ENCODE data around the gene VAC14. TPM values are rescaled to one million over a fixed set of nuclear protein-coding genes. Genes with fewer than 3 reads are reported as not detected.
A peak's percentile ranks its signal among the peaks of the same experiment; 100 is the strongest.

Gene VAC14
- total RNA-seq, 1 experiment from 2014 or later: 69.2 TPM

DNA sequence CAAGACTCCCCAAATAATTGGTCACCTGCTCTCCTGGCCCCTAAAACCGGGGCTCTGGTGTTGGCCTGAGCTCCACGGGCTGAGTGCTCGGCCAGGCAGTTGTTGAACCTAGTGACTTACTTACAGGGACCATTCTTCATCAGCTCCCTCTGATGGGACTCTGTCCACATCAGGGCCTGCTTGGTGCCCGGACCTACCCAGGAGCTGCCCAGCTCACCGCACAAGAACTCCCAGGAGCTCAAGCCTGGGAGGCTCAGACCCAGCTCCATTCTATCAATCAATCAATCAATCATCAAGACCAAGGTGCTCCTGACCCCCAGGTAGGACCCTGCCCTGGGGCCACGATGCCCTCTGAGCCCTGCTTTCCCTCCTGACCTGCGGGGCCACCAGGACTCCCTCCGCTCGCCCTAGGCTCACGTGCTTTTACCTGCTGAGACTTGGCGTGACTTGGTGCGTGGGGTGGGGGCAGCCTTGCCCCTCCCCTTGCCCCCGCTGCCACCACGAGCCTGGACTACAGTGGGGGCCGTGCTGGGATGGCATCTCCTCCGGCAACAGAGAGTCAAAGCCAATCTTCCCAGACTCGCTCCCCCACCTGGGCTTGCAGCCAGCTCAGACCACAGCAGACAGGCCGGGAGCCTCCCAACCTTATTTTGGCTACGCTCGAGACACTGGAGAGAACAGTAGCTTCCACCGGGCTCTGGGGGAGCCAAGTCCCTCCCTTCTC, 138.9 kb downstream of the VAC14 start:
- in situ Hi-C loops (cut with HindIII; ENCODE audit: low sequenced_read_pairs): no loop called here
- peak; percentile 71 for DNase-seq (ENCODE audit: low spot score)

GRCh38 chr16:70661534-70661917, 139.4 kb downstream of the VAC14 start:
- DNase-seq (ENCODE audit: low spot score): no peak
- in situ Hi-C loops (cut with HindIII; ENCODE audit: low sequenced_read_pairs): no loop called here

DNA sequence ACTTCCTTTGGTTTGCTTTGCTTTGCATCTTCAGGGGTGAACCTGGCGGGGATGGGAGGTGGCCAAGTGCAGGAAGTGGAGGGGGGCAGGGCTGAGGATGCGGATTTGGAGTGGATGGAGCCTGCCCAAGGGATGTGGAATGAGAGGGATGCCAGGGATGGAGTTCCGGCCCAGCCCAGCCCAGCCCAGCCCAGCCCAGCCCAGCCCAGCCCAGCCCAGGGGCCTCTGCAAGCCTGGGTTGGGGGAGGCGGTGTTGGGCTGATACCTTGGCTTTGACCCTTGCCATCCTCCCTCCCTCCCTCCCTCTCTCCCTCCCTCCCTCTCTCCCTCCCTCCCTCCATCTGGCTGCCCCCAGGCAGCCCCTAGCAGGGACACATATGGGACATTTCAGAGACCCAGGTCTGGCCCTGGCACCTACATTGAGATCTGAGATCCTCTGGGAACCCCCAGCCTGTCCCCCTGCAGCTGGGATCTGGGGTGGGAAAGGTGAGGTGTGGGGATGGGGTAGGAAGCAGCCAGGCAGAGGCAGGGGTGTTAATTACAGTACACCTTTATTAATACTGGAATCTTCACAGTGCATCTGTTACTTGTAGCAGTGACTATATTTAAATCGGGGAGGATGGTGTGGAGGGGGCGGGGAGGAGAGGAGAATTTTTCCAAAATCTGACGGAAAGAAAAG, 140.1 kb downstream of the VAC14 start:
- in situ Hi-C loops (cut with HindIII; ENCODE audit: low sequenced_read_pairs): no loop called here
- DNase-seq (ENCODE audit: low spot score): peak; percentile 36

DNA sequence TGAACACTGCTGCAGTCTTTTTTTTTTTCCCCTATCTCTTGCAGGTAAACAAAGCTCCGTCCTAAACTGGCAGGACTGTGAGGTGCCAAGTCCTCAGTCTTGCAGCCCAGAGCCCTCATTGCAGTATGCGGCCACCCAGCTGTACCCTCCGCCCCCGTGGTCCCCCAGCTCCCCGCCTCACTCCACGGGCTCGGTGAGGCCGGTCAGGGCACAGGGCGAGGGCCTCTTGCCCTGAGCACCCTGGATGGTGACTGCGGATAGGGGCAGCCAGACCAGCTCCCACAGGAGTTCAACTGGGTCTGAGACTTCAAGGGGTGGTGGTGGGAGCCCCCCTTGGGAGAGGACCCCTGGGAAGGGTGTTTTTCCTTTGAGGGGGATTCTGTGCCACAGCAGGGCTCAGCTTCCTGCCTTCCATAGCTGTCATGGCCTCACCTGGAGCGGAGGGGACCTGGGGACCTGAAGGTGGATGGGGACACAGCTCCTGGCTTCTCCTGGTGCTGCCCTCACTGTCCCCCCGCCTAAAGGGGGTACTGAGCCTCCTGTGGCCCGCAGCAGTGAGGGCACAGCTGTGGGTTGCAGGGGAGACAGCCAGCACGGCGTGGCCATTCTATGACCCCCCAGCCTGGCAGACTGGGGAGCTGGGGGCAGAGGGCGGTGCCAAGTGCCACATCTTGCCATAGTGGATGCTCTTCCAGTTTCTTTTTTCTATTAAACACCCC, 140.8 kb downstream of the VAC14 start:
- in situ Hi-C loops (cut with HindIII; ENCODE audit: low sequenced_read_pairs): no loop called here
- DNase-seq (ENCODE audit: low spot score): no peak

GRCh38 chr16:70659546-70659945, 141.4 kb downstream of the VAC14 start:
- DNase-seq (ENCODE audit: low spot score): no peak
- in situ Hi-C loops (cut with HindIII; ENCODE audit: low sequenced_read_pairs): no loop called here

DNA sequence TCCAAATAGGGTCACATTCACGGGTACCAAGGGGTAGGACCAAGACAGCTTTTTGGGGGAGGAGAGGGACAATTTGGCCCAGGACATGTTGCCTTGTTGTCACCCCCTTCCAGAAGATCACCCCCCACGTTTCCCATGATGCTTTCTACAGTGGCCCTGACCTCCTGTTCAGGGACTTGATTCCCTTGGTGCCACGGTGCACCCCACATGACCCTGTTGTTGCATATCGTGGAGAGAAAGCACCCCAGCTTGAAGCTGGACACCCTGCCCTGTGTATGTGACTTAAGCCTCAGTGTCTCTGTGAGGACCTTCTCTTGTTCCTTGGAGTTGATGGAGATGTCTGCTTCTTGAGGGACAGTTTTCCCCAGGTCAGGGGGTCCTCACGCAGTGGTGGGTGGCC, 142.0 kb downstream of the VAC14 start:
- DNase-seq (ENCODE audit: low spot score): no peak
- in situ Hi-C loops (cut with HindIII; ENCODE audit: low sequenced_read_pairs): no loop called here

DNA sequence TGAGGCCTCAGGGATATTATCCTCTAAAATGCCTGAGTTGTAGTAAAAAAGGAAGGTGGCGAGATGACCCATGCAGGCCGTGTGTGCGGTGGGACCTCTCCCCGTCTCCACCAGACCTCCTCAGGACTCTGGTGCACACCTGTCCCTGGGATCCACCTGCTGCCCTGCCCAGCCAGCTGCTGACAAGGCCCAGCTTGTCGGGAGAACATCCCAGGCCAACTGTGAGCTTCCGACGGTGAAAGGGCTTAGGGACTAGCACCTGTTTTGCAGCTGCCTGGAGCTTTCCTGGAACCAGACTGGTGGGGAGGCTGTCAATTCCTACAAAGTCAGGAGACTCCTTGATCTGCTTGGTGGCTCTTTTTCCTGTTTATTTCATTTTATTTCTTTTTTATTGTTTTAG, 143.0 kb downstream of the VAC14 start:
- DNase-seq (ENCODE audit: low spot score): no peak
- in situ Hi-C loops (cut with HindIII; ENCODE audit: low sequenced_read_pairs): no loop called here

GRCh38 chr16:70656712-70657263, 144.2 kb downstream of the VAC14 start:
- in situ Hi-C loops (cut with HindIII; ENCODE audit: low sequenced_read_pairs): no loop called here
- DNase-seq (ENCODE audit: low spot score): no peak

GRCh38 chr16:70656065-70656711, 144.8 kb downstream of the VAC14 start:
- in situ Hi-C loops (cut with HindIII; ENCODE audit: low sequenced_read_pairs): no loop called here
- DNase-seq (ENCODE audit: low spot score): no peak

DNA sequence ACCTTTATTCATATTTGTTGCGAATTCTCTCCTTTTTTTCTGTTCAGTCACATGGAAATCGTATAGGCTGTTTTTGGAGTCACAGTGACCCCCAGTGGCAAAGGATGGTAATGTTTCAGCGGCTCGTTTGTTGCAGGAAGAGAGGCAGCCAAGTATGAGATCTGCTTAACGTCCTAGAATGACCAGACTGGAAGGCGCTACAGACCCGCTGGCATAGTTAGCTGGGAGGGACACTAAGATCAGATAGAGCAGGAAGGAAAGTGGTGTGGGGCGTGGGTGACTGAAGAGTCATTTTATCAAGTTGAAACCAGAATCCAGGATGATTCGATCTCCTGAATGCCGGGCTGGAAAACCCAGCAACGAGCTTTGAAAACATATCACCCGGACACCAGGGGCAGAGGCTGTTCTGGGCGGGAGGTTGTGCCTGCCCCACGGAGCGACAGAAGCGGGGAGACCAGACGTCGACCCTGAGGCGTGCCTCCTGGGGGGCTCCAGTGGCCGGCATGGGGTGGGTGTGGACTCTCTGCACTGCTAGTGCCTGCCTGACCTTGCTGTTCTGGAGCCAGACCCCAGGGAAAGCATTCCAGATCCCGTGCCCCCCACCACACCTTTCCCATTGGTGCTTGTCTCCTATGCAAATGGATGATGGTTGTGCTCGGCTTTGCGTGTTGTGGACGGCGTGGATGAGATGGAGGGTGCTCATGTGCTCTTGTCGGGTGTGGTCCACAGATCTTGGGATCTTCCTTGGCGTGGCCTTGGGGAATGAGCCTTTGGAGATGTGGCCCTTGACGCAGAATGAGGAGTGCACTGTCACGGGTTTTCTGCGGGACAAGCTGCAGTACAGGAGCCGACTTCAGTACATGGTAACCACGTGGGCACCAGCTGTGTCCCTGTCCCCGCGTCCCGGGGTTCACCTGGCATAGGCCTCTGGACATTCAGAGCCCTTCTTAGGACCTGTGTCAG, 146.9 kb downstream of the VAC14 start:
- peak; percentile 93 for DNase-seq (ENCODE audit: low spot score)
- in situ Hi-C loops (cut with HindIII; ENCODE audit: low sequenced_read_pairs): no loop called here

- in situ Hi-C loops (cut with HindIII; ENCODE audit: low sequenced_read_pairs): no loop called here
- no peak for DNase-seq (ENCODE audit: low spot score)
Observed at GRCh38 chr16:70653406-70653805, 147.6 kb downstream of the VAC14 start.

- in situ Hi-C loops (cut with HindIII; ENCODE audit: low sequenced_read_pairs): no loop called here
- DNase-seq (ENCODE audit: low spot score): no peak
Observed at GRCh38 chr16:70652322-70652721, 148.6 kb downstream of the VAC14 start.

GRCh38 chr16:70651524-70651923, 149.4 kb downstream of the VAC14 start:
- in situ Hi-C loops (cut with HindIII; ENCODE audit: low sequenced_read_pairs): no loop called here
- DNase-seq (ENCODE audit: low spot score): no peak

- in situ Hi-C loops (cut with HindIII; ENCODE audit: low sequenced_read_pairs): no loop called here
- no peak for DNase-seq (ENCODE audit: low spot score)
Observed at GRCh38 chr16:70650216-70650615, 150.7 kb downstream of the VAC14 start.

DNA sequence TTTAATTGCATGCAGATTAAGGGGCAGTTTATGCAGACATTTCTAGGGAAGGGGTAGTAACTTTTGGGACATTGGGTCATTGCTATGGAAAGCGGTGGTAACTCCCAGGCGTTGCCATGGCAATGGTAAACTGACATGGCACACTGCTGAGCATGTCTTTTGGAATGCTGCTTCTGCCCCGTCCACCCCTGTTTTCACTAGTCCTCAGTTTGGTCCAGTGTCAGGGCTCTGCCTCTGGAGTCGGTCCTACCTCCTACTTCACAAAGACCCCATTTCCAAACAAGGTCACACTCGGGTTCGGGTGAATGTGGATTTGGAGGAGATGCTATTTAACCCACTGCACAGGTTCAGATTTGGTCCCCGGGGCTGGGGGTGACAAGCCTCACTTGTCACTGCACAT, 151.7 kb downstream of the VAC14 start:
- in situ Hi-C loops (cut with HindIII; ENCODE audit: low sequenced_read_pairs): no loop called here

DNA sequence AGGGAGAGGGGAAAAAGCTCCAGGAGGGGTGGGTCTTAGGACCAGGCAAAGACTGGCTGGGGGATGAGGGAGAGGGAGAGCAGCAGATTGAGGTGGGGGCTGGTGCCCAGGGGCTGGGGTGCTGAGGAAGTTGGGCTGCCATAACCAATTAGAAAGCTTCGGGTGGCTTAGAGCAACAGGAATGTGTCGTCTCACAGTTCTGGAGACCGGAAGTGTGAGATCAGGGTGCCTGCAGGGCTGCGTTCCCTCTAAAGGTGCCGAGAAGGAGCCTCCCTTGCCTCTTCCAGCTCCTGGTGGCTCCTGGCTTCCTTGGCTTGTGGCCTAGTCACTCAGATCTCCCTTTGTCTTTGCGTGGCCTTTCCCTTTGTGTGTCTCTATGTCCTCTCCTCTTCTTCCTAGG, 152.4 kb downstream of the VAC14 start:
- no peak for DNase-seq (ENCODE audit: low spot score)
- in situ Hi-C loops (cut with HindIII; ENCODE audit: low sequenced_read_pairs): no loop called here

More for the DNA sequence above, 151.7 kb downstream of the VAC14 start:
- DNase-seq (ENCODE audit: low spot score): no peak

- in situ Hi-C loops (cut with HindIII; ENCODE audit: low sequenced_read_pairs): no loop called here
- peak; percentile 37 for DNase-seq (ENCODE audit: low spot score)
Observed at GRCh38 chr16:70647441-70648359, 153.3 kb downstream of the VAC14 start.
